ENCODE results near the gene CDKN1B. TPM values are rescaled to one million over a fixed set of nuclear protein-coding genes. Genes with fewer than 3 reads are reported as not detected.

CDKN1B gene
- total and polyA plus RNA-seq, 2 of the 13 experiments (the other 11 are each of a cell fraction or from before 2014, with no cell fraction given): 20.1 to 37.2 TPM

- TF ChIP-seq STAT6 (CRISPR knock-in tag; IDR thresholded peaks at IDR 0.05; ENCODE audit: borderline replicate concordance) (no peak), CEBPG (CRISPR knock-in tag; IDR thresholded peaks at IDR 0.05) (no peak), TFDP1 (CRISPR knock-in tag; IDR thresholded peaks at IDR 0.05; ENCODE audit: borderline replicate concordance) (no peak; the same call in 1 of the 2 replicates), PHF5A (CRISPR knock-in tag; IDR thresholded peaks at IDR 0.05; ENCODE audit: low read depth, unreplicated experiment) (no peak), ZNF326 (CRISPR knock-in tag; IDR thresholded peaks at IDR 0.05; ENCODE audit: borderline replicate concordance) (no peak), ZNF629 (CRISPR knock-in tag; conservative IDR thresholded peaks at IDR 0.05) (no peak), ZNF441 (CRISPR knock-in tag; IDR thresholded peaks at IDR 0.05; ENCODE audit: borderline replicate concordance) (no peak), ZNF710 (CRISPR knock-in tag; IDR thresholded peaks at IDR 0.05; ENCODE audit: borderline replicate concordance) (no peak), ZNF577 (CRISPR knock-in tag; IDR thresholded peaks at IDR 0.05; ENCODE audit: borderline replicate concordance, low read depth) (no peak), NR1H2 (CRISPR knock-in tag; IDR thresholded peaks at IDR 0.05; ENCODE audit: borderline replicate concordance, low read depth) (no peak), ZBTB4 (CRISPR knock-in tag; IDR thresholded peaks at IDR 0.05; ENCODE audit: borderline replicate concordance) (no peak), PRPF4 (IDR thresholded peaks at IDR 0.05; ENCODE audit: low read depth, low read length, poor library complexity, severe bottlenecking) (no peak), PLRG1 (conservative IDR thresholded peaks at IDR 0.05) (no peak), ZNF460 (CRISPR knock-in tag; IDR thresholded peaks at IDR 0.05; ENCODE audit: borderline replicate concordance) (no peak), DR1 (CRISPR knock-in tag; IDR thresholded peaks at IDR 0.05) (no peak), ZNF263 (CRISPR knock-in tag; IDR thresholded peaks at IDR 0.05) (no peak), ZBTB1 (CRISPR knock-in tag; IDR thresholded peaks at IDR 0.05; ENCODE audit: borderline replicate concordance) (no peak), ZNF276 (CRISPR knock-in tag; IDR thresholded peaks at IDR 0.05; ENCODE audit: low read depth) (no peak)
Observed at GRCh38 chr12:12696562-12697383, 20.4 kb upstream of the CDKN1B start (continued).
